Activated T-helper 1 cell treated with Interleukin-2 at 50 U/mL for 16 hours (primary cell): ENCODE data around the gene AKNA.
A peak's percentile ranks its signal among the peaks of the same experiment; 100 is the strongest.
"Not testable (repeated sequence)": the region's sequence is repeated elsewhere in the genome, so short reads cannot be mapped to it uniquely, and the experiment has no call there.

Experiments
- DNase-seq: peaks from one replicate; pipeline ENCODE4 v3.0.0-alpha.2; 2020; ENCODE audit warnings: low read depth

AKNA gene

GRCh38 chr9:114341152-114341830, 46.5 kb downstream of the AKNA start:
- DNase-seq = no peak

- DNase-seq = peak; percentile 31
Observed at GRCh38 chr9:114339130-114339908, 48.5 kb downstream of the AKNA start.

GRCh38 chr9:114338187-114338586, 49.6 kb downstream of the AKNA start:
- DNase-seq = no peak

GRCh38 chr9:114336699-114337395, 50.9 kb downstream of the AKNA start:
- no peak for DNase-seq

GRCh38 chr9:114336157-114336556, 51.6 kb downstream of the AKNA start:
- no peak for DNase-seq

GRCh38 chr9:114335745-114336144, 52.0 kb downstream of the AKNA start:
- no peak for DNase-seq

- DNase-seq = no peak
Observed at GRCh38 chr9:114334490-114334889, 53.3 kb downstream of the AKNA start.

- not testable (repeated sequence) for DNase-seq
Observed at GRCh38 chr9:114333718-114334117, 54.1 kb downstream of the AKNA start.

- DNase-seq = not testable (repeated sequence)
Observed at GRCh38 chr9:114332474-114333040, 55.2 kb downstream of the AKNA start.

GRCh38 chr9:114331229-114332195, 56.3 kb downstream of the AKNA start:
- not testable (repeated sequence) for DNase-seq

GRCh38 chr9:114330636-114331035, 57.1 kb downstream of the AKNA start:
- no peak for DNase-seq

GRCh38 chr9:114329625-114330022, 58.2 kb downstream of the AKNA start, which contains the start of gene ORM2:
Gene ORM2 (plus strand): TSS chr9:114329869. CDS start chr9:114329905, 36 bp downstream.
- DNase-seq = not testable (repeated sequence)

- DNase-seq = not testable (repeated sequence)
Observed at GRCh38 chr9:114328937-114329624, 58.7 kb downstream of the AKNA start.

- not testable (repeated sequence) for DNase-seq
Observed at GRCh38 chr9:114328357-114328820, 59.4 kb downstream of the AKNA start.

- DNase-seq = no peak
Observed at GRCh38 chr9:114327749-114328148, 60.0 kb downstream of the AKNA start.

- not testable (repeated sequence) for DNase-seq
Observed at GRCh38 chr9:114325684-114326254, 62.0 kb downstream of the AKNA start.

GRCh38 chr9:114324965-114325364, 62.8 kb downstream of the AKNA start:
- DNase-seq = not testable (repeated sequence)

GRCh38 chr9:114324492-114324891, 63.3 kb downstream of the AKNA start:
- DNase-seq = no peak

GRCh38 chr9:114323849-114324248, 63.9 kb downstream of the AKNA start:
- DNase-seq = not testable (repeated sequence)
